Peyer's patch (tissue), 4 donors: ENCODE measurements around the gene SEMA5A.

Experiments
- CTCF ChIP-seq, 6 experiments: fragments of 450-650 bp in 4 of 6; fragments of 200-600 bp in 2 of 6; sonication (generic) in 1 of 6; IDR thresholded peaks; one replicate each; pipeline ENCODE4 v1.5.1; 2017 to 2019; ENCODE audit warnings: antibody characterized with exemption in 6 of 6, mild to moderate bottlenecking in 3 of 6, moderate library complexity in 1 of 6
- POLR2A ChIP-seq, 2 donors: fragments of 450-650 bp; IDR thresholded peaks; one replicate each; pipeline ENCODE4 v1.5.1; 2017; ENCODE audit warnings: antibody characterized with exemption in 2 of 2, mild to moderate bottlenecking in 2 of 2, moderate library complexity in 2 of 2

GRCh38 chr5:9386945-9387344, 158.9 kb downstream of the SEMA5A start:
- no peak for TF ChIP-seq CTCF (IDR thresholded peaks at IDR 0.05)
- no peak for TF ChIP-seq POLR2A (IDR thresholded peaks at IDR 0.05)
